ENCODE measurements around the gene GPC6. TPM values are rescaled to one million over a fixed set of nuclear protein-coding genes. Genes with fewer than 3 reads are reported as not detected.
"Not testable (repeated sequence)": the region's sequence is repeated elsewhere in the genome, so short reads cannot be mapped to it uniquely, and the experiment has no call there.

Gene GPC6
- polyA plus RNA-seq, 2 of the 4 experiments (the other 2 are of a cell fraction), result 8.0 to 14.4 TPM

- no peak for FAIRE-seq
- Histone ChIP-seq H3K4me2 (no peak overlapping the region), H3K4me1 (peaks cover 9% of the 10 kb centered on the region), H3K9me3 (no peaks in the 10 kb centered on the region), H3K4me3 (no peak overlapping the region), H3K27ac (no peak overlapping the region)
- CTCF ChIA-PET, result no interaction called here
- DNase-seq (ENCODE audit: low read depth in 1 of 2, low spot score in 1 of 2), result no peak
- POLR2A ChIA-PET, result no interaction called here
- ATAC-seq, result no peak
- TF ChIP-seq POLR2AphosphoS2 (conservative IDR thresholded peaks at IDR 0.05; ENCODE audit: low read length), result no peak
- no peak for TF ChIP-seq HEYL (CRISPR knock-in tag; IDR thresholded peaks at IDR 0.05)
- no peak for TF ChIP-seq MYC (IDR thresholded peaks at IDR 0.05; ENCODE audit: borderline replicate concordance, low read length)
- TF ChIP-seq MAZ (IDR thresholded peaks at IDR 0.05; ENCODE audit: borderline replicate concordance, low read depth, low read length), result no peak
- 79% methylated on average over 7 of the region's 7 CpGs for WGBS (ENCODE audit: missing lambda C conversion rate)
These were observed 1116.6 kb downstream of the GPC6 start for GRCh38 chr13:94343243-94343585.

GRCh38 chr13:94343687-94344086 is 1117.1 kb downstream of the GPC6 start:
- H3K4me3 ChIP-seq; H3K27ac ChIP-seq; H3K4me1 ChIP-seq; POLR2A ChIA-PET; CTCF ChIA-PET; DNase-seq (ENCODE audit: low read depth in 1 of 2, low spot score in 1 of 2); H3K9me3 ChIP-seq; H3K4me2 ChIP-seq; ATAC-seq; FAIRE-seq: not testable (repeated sequence)
- WGBS (ENCODE audit: missing lambda C conversion rate), result 77% methylated on average over 3 of the region's 3 CpGs

- TF ChIP-seq RARB (CRISPR knock-in tag; IDR thresholded peaks at IDR 0.05) (no peak), ELK1 (IDR thresholded peaks at IDR 0.05; ENCODE audit: low read depth, low read length) (no peak), HOXB5 (CRISPR knock-in tag; IDR thresholded peaks at IDR 0.05) (no peak), CTCF (IDR thresholded peaks at IDR 0.05) (no peak), FOXS1 (CRISPR knock-in tag; IDR thresholded peaks at IDR 0.05) (no peak), MAZ (IDR thresholded peaks at IDR 0.05; ENCODE audit: borderline replicate concordance, low read depth, low read length) (no peak)
- WGBS (ENCODE audit: missing lambda C conversion rate), result 26% methylated on average over 8 of the region's 8 CpGs
- POLR2A ChIA-PET, result no interaction called here
- DNase-seq (ENCODE audit: low read depth in 1 of 2, low spot score in 1 of 2) (no peak), FAIRE-seq (no peak), ATAC-seq (no peak; a peak in 1 of 6 replicates)
- H3K9me3 ChIP-seq, result no peaks in the 10 kb centered on the region
- H3K4me2 ChIP-seq, result peak overlapping the region; percentile 57
- H3K4me1 ChIP-seq, result peaks cover 9% of the 10 kb centered on the region
- CTCF ChIA-PET, result no interaction called here
- H3K4me3 ChIP-seq, result no peak overlapping the region
- peak overlapping the region; percentile 11 to 36; a peak in 2 of 6 replicates for H3K27ac ChIP-seq
These were observed 1117.7 kb downstream of the GPC6 start for GRCh38 chr13:94344126-94344818.

- FAIRE-seq, result no peak
- H3K4me3 ChIP-seq, result no peak overlapping the region
- POLR2A ChIA-PET, result no interaction called here
- WGBS (ENCODE audit: missing lambda C conversion rate), result 69% methylated on average over 8 of the region's 8 CpGs
- H3K4me2 ChIP-seq, result peak overlapping the region; percentile 57; the same call in 1 of the 3 replicates
- peak in 1 of 2 experiments; percentile 42; a peak in 3 of 6 replicates for ATAC-seq
- H3K4me1 ChIP-seq, result peaks cover 9% of the 10 kb centered on the region
- H3K9me3 ChIP-seq, result no peaks in the 10 kb centered on the region
- peak in 1 of 2 experiments; percentile 24 for DNase-seq (ENCODE audit: low read depth in 1 of 2, low spot score in 1 of 2)
- peak overlapping the region in 1 of 2 experiments; percentile 35; a peak in 2 of 6 replicates for H3K27ac ChIP-seq
- CTCF ChIA-PET, result interaction anchor here (1.0 to 1.5 kb wide), 2 partner anchors 12 to 428 kb away, joined by 3 to 4 read pairs; no protein-coding TSS in a partner anchor
- TF ChIP-seq SMC3 (IDR thresholded peaks at IDR 0.05) (0 out of 3 replicates have a peak, but pooled peaks have one; percentile 18), CHD4 (IDR thresholded peaks at IDR 0.05; ENCODE audit: borderline replicate concordance) (no peak), RFX5 (IDR thresholded peaks at IDR 0.05) (no peak), EHMT2 (IDR thresholded peaks at IDR 0.05; ENCODE audit: low read depth) (no peak), TFCP2L1 (CRISPR knock-in tag; IDR thresholded peaks at IDR 0.05) (no peak), CTCF (IDR thresholded peaks at IDR 0.05) (peak; percentile 21; the same call in 1 of the 3 replicates), USF2 (IDR thresholded peaks at IDR 0.05) (no peak), EP300 (IDR thresholded peaks at IDR 0.05) (no peak), NR3C1 (IDR thresholded peaks at IDR 0.05) (no peak), CBX2 (IDR thresholded peaks at IDR 0.05; ENCODE audit: borderline replicate concordance, low read depth) (no peak), E2F6 (IDR thresholded peaks at IDR 0.05; ENCODE audit: borderline replicate concordance, low read depth) (no peak), HOXB5 (CRISPR knock-in tag; IDR thresholded peaks at IDR 0.05) (no peak), RARB (CRISPR knock-in tag; IDR thresholded peaks at IDR 0.05) (no peak), HDAC2 (IDR thresholded peaks at IDR 0.05) (no peak)
These were observed 1119.0 kb downstream of the GPC6 start for GRCh38 chr13:94345374-94346195.

Data from A549 (cell line).